ENCODE data around the gene OSBPL5.

The OSBPL5 gene

GRCh38 chr11:3149852-3150188 lies 15.3 kb downstream of the OSBPL5 start:
- DNase-seq (ENCODE audit: low spot score) = no peak

GRCh38 chr11:3148990-3149851 lies 15.9 kb downstream of the OSBPL5 start:
- DNase-seq (ENCODE audit: low spot score) = no peak

- DNase-seq (ENCODE audit: low spot score) = no peak
Measured at GRCh38 chr11:3148255-3148989, 16.7 kb downstream of the OSBPL5 start.

- no peak for DNase-seq (ENCODE audit: low spot score)
Measured at GRCh38 chr11:3147626-3148025, 17.5 kb downstream of the OSBPL5 start.

- no peak for DNase-seq (ENCODE audit: low spot score)
Measured at GRCh38 chr11:3147257-3147619, 17.9 kb downstream of the OSBPL5 start.

GRCh38 chr11:3146612-3147256 lies 18.4 kb downstream of the OSBPL5 start:
- no peak for DNase-seq (ENCODE audit: low spot score)

GRCh38 chr11:3145206-3145520 lies 19.9 kb downstream of the OSBPL5 start:
- DNase-seq (ENCODE audit: low spot score) = no peak

- no peak for DNase-seq (ENCODE audit: low spot score)
Measured at GRCh38 chr11:3144296-3145205, 20.6 kb downstream of the OSBPL5 start.

- DNase-seq (ENCODE audit: low spot score) = no peak
Measured at GRCh38 chr11:3143136-3143880, 21.8 kb downstream of the OSBPL5 start.

GRCh38 chr11:3140291-3140603 lies 24.9 kb downstream of the OSBPL5 start:
- no peak for DNase-seq (ENCODE audit: low spot score)

- DNase-seq (ENCODE audit: low spot score) = no peak
Measured at GRCh38 chr11:3139481-3140290, 25.4 kb downstream of the OSBPL5 start.

GRCh38 chr11:3139086-3139440 lies 26.0 kb downstream of the OSBPL5 start:
- DNase-seq (ENCODE audit: low spot score) = no peak

GRCh38 chr11:3138178-3139085 lies 26.7 kb downstream of the OSBPL5 start:
- DNase-seq (ENCODE audit: low spot score) = no peak

- DNase-seq (ENCODE audit: low spot score) = no peak
Measured at GRCh38 chr11:3137486-3138177, 27.5 kb downstream of the OSBPL5 start.

GRCh38 chr11:3136546-3137455 lies 28.3 kb downstream of the OSBPL5 start:
- DNase-seq (ENCODE audit: low spot score) = no peak

- no peak for DNase-seq (ENCODE audit: low spot score)
Measured at GRCh38 chr11:3135481-3136440, 29.3 kb downstream of the OSBPL5 start.

Data from SK-N-DZ (cell line).